GM21381 (cell line): ENCODE data around the gene ZBTB5.
"Not testable (repeated sequence)": the region's sequence is repeated elsewhere in the genome, so short reads cannot be mapped to it uniquely, and the experiment has no call there.

ENCODE experiments used
- ATAC-seq: cut with Tn5 transposase; IDR thresholded peaks from one replicate; pipeline ENCODE4 v1.9.1; 2021; ENCODE audit warnings: mild to moderate bottlenecking, moderate library complexity; ENCODE audit not compliant: unreplicated experiment

Gene ZBTB5

GRCh38 chr9:37465249-37466036 is at the start of gene ZBTB5:
Gene ZBTB5, minus strand, starts transcription at chr9:37465450. Its CDS starts 22,899 bp downstream, at chr9:37442551.
- peak; percentile 77 for ATAC-seq

GRCh38 chr9:37514999-37515398 is 49.7 kb upstream of the ZBTB5 start:
- ATAC-seq, result no peak

GRCh38 chr9:37514415-37514814 is 49.2 kb upstream of the ZBTB5 start:
- ATAC-seq, result not testable (repeated sequence)

- ATAC-seq, result no peak
These were observed 47.2 kb upstream of the ZBTB5 start for GRCh38 chr9:37512437-37512836.

GRCh38 chr9:37511016-37512010 is 46.1 kb upstream of the ZBTB5 start:
- no peak for ATAC-seq

- not testable (repeated sequence) for ATAC-seq
These were observed 44.8 kb upstream of the ZBTB5 start for GRCh38 chr9:37510053-37510452.

- ATAC-seq, result no peak
These were observed 44.3 kb upstream of the ZBTB5 start for GRCh38 chr9:37509536-37509935.

- ATAC-seq, result no peak
These were observed 43.6 kb upstream of the ZBTB5 start for GRCh38 chr9:37508834-37509206.

GRCh38 chr9:37508135-37508833 is 43.0 kb upstream of the ZBTB5 start:
- no peak for ATAC-seq

- ATAC-seq, result no peak
These were observed 42.4 kb upstream of the ZBTB5 start for GRCh38 chr9:37507566-37508134.

- no peak for ATAC-seq
These were observed 39.4 kb upstream of the ZBTB5 start for GRCh38 chr9:37504605-37505004.

- no peak for ATAC-seq
These were observed 38.5 kb upstream of the ZBTB5 start for GRCh38 chr9:37503736-37504135.

GRCh38 chr9:37501957-37502596 is 36.8 kb upstream of the ZBTB5 start:
- ATAC-seq, result no peak

- ATAC-seq, result no peak
These were observed 34.0 kb upstream of the ZBTB5 start for GRCh38 chr9:37499297-37499696.

GRCh38 chr9:37498457-37498856 is 33.2 kb upstream of the ZBTB5 start:
- ATAC-seq, result no peak

GRCh38 chr9:37497320-37497719 is 32.1 kb upstream of the ZBTB5 start:
- no peak for ATAC-seq

GRCh38 chr9:37496020-37496419 is 30.8 kb upstream of the ZBTB5 start:
- ATAC-seq, result no peak

- no peak for ATAC-seq
These were observed 30.3 kb upstream of the ZBTB5 start for GRCh38 chr9:37495571-37495970.

- ATAC-seq, result no peak
These were observed 26.7 kb upstream of the ZBTB5 start for GRCh38 chr9:37491939-37492338.
